Measurements from ENCODE around the gene TNMD. TPM values are rescaled to one million over a fixed set of nuclear protein-coding genes. Genes with fewer than 3 reads are reported as not detected.

Gene TNMD
- polyA plus RNA-seq, 1 of the 3 experiments (the other 2 are of a cell fraction), result not detected

DNA sequence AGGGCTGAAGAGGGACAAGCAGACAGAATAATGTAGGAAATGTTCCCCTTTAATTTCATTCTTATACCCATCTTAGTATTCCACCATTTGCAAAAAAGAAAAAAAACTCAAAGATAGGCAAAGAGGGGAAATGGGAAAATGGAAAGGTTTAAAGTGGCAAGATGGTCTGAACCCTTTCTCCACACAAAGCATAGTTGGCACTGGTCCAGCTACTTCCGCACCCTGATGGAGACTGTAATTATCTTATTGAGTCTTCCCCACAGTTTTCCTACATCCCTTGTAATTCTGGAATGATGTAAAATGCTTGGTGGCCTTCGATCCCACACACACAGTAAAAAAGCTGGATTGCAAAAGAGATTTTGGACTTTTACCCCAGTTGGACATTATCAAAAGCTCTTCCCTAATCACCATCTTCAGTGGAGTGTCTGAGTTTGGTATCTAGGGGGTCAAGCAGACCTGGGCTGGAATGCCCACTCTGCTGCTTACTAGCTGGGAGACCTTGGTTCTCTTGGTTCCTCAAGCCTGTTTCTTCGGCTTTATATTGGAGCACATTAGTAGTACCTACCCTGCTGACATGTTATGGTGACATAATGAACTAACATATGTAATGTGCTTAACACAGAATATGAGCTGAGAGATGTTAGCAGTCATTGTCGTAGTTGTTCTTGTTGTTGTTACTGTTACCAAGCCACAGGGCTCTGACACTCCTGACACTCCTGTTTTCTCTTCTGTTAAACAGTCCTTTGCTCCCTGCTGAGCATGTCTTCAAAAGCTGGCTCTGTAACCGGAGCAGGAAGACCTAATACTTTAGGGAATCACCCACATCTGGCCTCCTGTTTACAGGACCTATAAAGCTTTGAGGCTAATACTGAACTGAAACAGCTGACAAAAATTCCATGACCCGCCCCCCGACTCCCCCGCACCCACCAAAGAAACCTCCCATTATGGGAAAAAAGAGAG is 64.0 kb downstream of the TNMD start:
- POLR2A ChIA-PET, result no interaction called here
- H3F3A ChIP-seq (replicated peaks; ENCODE audit: insufficient read depth), result no peaks in the 10 kb centered on the region
- H3K27ac ChIP-seq (ENCODE audit: low read depth in 2 of 2, low read length in 1 of 2), result no peak overlapping the region
- TF ChIP-seq, protein P1, sequence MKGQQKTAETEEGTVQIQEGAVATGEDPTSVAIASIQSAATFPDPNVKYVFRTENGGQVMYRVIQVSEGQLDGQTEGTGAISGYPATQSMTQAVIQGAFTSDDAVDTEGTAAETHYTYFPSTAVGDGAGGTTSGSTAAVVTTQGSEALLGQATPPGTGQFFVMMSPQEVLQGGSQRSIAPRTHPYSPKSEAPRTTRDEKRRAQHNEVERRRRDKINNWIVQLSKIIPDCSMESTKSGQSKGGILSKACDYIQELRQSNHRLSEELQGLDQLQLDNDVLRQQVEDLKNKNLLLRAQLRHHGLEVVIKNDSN (IDR thresholded peaks at IDR 0.05; ENCODE audit: borderline replicate concordance, low read depth), result no peak
- TF ChIP-seq FOSL2 (IDR thresholded peaks at IDR 0.05; ENCODE audit: borderline replicate concordance, low read depth), result no peak
- TF ChIP-seq EZH2phosphoT487 (IDR thresholded peaks at IDR 0.05; ENCODE audit: borderline replicate concordance, low read depth), result no peak
- TF ChIP-seq CHD2 (IDR thresholded peaks at IDR 0.05; ENCODE audit: low read length, partially characterized antibody), result no peak
- TF ChIP-seq, protein P2, sequence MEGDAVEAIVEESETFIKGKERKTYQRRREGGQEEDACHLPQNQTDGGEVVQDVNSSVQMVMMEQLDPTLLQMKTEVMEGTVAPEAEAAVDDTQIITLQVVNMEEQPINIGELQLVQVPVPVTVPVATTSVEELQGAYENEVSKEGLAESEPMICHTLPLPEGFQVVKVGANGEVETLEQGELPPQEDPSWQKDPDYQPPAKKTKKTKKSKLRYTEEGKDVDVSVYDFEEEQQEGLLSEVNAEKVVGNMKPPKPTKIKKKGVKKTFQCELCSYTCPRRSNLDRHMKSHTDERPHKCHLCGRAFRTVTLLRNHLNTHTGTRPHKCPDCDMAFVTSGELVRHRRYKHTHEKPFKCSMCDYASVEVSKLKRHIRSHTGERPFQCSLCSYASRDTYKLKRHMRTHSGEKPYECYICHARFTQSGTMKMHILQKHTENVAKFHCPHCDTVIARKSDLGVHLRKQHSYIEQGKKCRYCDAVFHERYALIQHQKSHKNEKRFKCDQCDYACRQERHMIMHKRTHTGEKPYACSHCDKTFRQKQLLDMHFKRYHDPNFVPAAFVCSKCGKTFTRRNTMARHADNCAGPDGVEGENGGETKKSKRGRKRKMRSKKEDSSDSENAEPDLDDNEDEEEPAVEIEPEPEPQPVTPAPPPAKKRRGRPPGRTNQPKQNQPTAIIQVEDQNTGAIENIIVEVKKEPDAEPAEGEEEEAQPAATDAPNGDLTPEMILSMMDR (IDR thresholded peaks at IDR 0.05), result no peak
- H3K9me3 ChIP-seq, result no peaks in the 10 kb centered on the region
- 0 out of 2 replicates have a peak, but pooled peaks cover 4% of the 10 kb centered on the region for H3K27me3 ChIP-seq (ENCODE audit: insufficient read depth)
- H3K4me2 ChIP-seq, result no peak overlapping the region
- no peaks in the 10 kb centered on the region for H3K79me2 ChIP-seq (ENCODE audit: insufficient read depth)
- DNase-seq, result no peak
- no peaks in the 10 kb centered on the region for H3K9me2 ChIP-seq
- no peaks in the 10 kb centered on the region for H3K36me3 ChIP-seq (replicated peaks in 1 of 2; ENCODE audit: control insufficient read depth in 1 of 2, insufficient read depth in 2 of 2, low read length in 1 of 2)
- no peak overlapping the region for H3K4me3 ChIP-seq (ENCODE audit: low read depth in 2 of 2, low read length in 1 of 2)
- CTCF ChIA-PET, result interaction anchor here (1.7 to 2.5 kb wide), 2 partner anchors 12 to 22 kb away, joined by 8 to 16 read pairs; partner anchors contain the start of gene TSPAN6
- H3K4me1 ChIP-seq (ENCODE audit: control insufficient read depth in 1 of 2, insufficient read depth in 2 of 2, low read depth in 1 of 2, low read length in 1 of 2), result 0 out of 4 replicates have a peak, but pooled peaks cover 0 to 7% of the 10 kb centered on the region in 2 experiments
- 41% methylated on average over 8 of the region's 8 CpGs for WGBS (ENCODE audit: low lambda C conversion rate)
- no peaks in the 10 kb centered on the region for H4K20me1 ChIP-seq (ENCODE audit: insufficient read depth)
- no peak overlapping the region for H3K9ac ChIP-seq
- no peak overlapping the region for H2AFZ ChIP-seq (ENCODE audit: low read depth)

Other genes starting within 250 kb of the TNMD start
- gene PCDH19, start 174.7 kb upstream of the TNMD start, polyA plus RNA-seq (2012; rRNA removed), result under 0.01 and 0.02 TPM in 2 replicates
- gene TSPAN6, start 51.9 kb downstream of the TNMD start, polyA plus RNA-seq (2012; rRNA removed), result 20.9 and 21.7 TPM in 2 replicates
- 14.5 and 18.7 TPM in 2 replicates for gene SRPX2, start 59.3 kb downstream of the TNMD start, polyA plus RNA-seq (2012; rRNA removed)
- gene SYTL4, start 147.2 kb downstream of the TNMD start, polyA plus RNA-seq (2012; rRNA removed), result 2.3 and 3.1 TPM in 2 replicates
- 33.1 and 34.2 TPM in 2 replicates for gene CSTF2, start 235.5 kb downstream of the TNMD start, polyA plus RNA-seq (2012; rRNA removed)